A673 (cell line): ENCODE data around the gene SPC24. TPM values are rescaled to one million over a fixed set of nuclear protein-coding genes. Genes with fewer than 3 reads are reported as not detected.

Source experiments
- BruUV-seq: library from RNA; stranded (reverse); fragments of 400-500 nt; replicated peaks from 2 replicates; lab custom pipeline; 2021; lab: Mats Ljungman, UMichigan
- CTCF ChIA-PET: fragments of 300-600 bp; sonication (Branson Sonifier 250); formaldehyde crosslinking; loops from one replicate; lab custom pipeline; 2022; ENCODE audit warnings: antibody characterized with exemption; lab: Charles Lee
- POLR2A ChIA-PET: fragments of 300-600 bp; sonication (Branson Sonifier 250); formaldehyde crosslinking; loops from one replicate; lab custom pipeline; 2022; ENCODE audit warnings: antibody characterized with exemption; ENCODE audit not compliant: low non-redundant PET; lab: Charles Lee
- DNase-seq: peaks from one replicate; pipeline ENCODE4 v3.0.0-alpha.2; 2015; ENCODE audit warnings: low spot score
- H3K27ac ChIP-seq: fragments of 200-600 bp; sonication (generic); 2 replicates; pipeline ENCODE4 v1.5.1; 2016; ENCODE audit warnings: mixed run types, low read depth, mild to moderate bottlenecking, mixed read lengths, antibody characterized with exemption, low read length; ENCODE audit not compliant: poor library complexity, severe bottlenecking
- H3K27me3 ChIP-seq: fragments of 200-600 bp; sonication (generic); replicated peaks from 2 replicates; pipeline ENCODE4 v1.6.1; 2017; ENCODE audit warnings: mixed run types, low read depth, mild to moderate bottlenecking, mixed read lengths, antibody characterized with exemption, low read length; ENCODE audit not compliant: insufficient read depth, poor library complexity
- H3K36me3 ChIP-seq: fragments of 200-600 bp; sonication (generic); 2 replicates; pipeline ENCODE4 v1.6.1; 2016; ENCODE audit warnings: mixed run types, mild to moderate bottlenecking, mixed read lengths, antibody characterized with exemption, low read length; ENCODE audit not compliant: insufficient read depth, poor library complexity, severe bottlenecking
- H3K4me1 ChIP-seq: fragments of 200-600 bp; sonication (generic); 2 replicates; pipeline ENCODE4 v1.6.1; 2017; ENCODE audit warnings: mixed run types, mild to moderate bottlenecking, mixed read lengths, antibody characterized with exemption, low read length; ENCODE audit not compliant: insufficient read depth, poor library complexity, severe bottlenecking
- H3K4me3 ChIP-seq: fragments of 200-600 bp; sonication (generic); 2 replicates; pipeline ENCODE4 v1.5.1; 2016; ENCODE audit warnings: low read depth, mixed run types, mild to moderate bottlenecking, mixed read lengths, low read length; ENCODE audit not compliant: poor library complexity, severe bottlenecking
- H3K9me3 ChIP-seq: fragments of 200-600 bp; sonication (generic); 2 replicates; pipeline ENCODE4 v1.6.1; 2016; ENCODE audit warnings: mixed run types, low read depth, mild to moderate bottlenecking, mixed read lengths, antibody characterized with exemption, low read length; ENCODE audit not compliant: poor library complexity, severe bottlenecking
- EZH2 ChIP-seq: fragments of 200-600 bp; sonication (generic); IDR thresholded peaks from 2 replicates; pipeline ENCODE4 v1.6.1; 2017; ENCODE audit warnings: borderline replicate concordance, low read depth, mild to moderate bottlenecking, mixed read lengths, antibody characterized with exemption, low read length; ENCODE audit not compliant: poor library complexity, severe bottlenecking
- intact Hi-C: fragments of 100-400 bp; cut with micrococcal nuclease; formaldehyde crosslinking; loops from one replicate; pipeline ENCODE4 v1.10.0; 2022; ENCODE audit not compliant: unreplicated experiment
- microRNA-seq: library from miRNA; unstranded; fragments of <30 nt; microRNA quantifications from one replicate; pipeline ENCODE4 v1.2.0, GENCODE V29; 2021
- total RNA-seq: library from RNA; stranded (reverse); gene quantifications from 2 replicates; pipeline ENCODE4 v1.2.3, GENCODE V29; 2021
- TF ChIP-seq, protein P1 (sequence below): fragments of 300-800, 200-600 bp; sonication (generic); conservative IDR thresholded peaks from 2 replicates; pipeline ENCODE4 v1.5.1; 2017; ENCODE audit warnings: low read depth, mild to moderate bottlenecking, antibody characterized with exemption, low read length, moderate library complexity, mixed read lengths

The SPC24 gene
- total RNA-seq, 1 experiment from 2014 or later = 97.6 TPM

DNA sequence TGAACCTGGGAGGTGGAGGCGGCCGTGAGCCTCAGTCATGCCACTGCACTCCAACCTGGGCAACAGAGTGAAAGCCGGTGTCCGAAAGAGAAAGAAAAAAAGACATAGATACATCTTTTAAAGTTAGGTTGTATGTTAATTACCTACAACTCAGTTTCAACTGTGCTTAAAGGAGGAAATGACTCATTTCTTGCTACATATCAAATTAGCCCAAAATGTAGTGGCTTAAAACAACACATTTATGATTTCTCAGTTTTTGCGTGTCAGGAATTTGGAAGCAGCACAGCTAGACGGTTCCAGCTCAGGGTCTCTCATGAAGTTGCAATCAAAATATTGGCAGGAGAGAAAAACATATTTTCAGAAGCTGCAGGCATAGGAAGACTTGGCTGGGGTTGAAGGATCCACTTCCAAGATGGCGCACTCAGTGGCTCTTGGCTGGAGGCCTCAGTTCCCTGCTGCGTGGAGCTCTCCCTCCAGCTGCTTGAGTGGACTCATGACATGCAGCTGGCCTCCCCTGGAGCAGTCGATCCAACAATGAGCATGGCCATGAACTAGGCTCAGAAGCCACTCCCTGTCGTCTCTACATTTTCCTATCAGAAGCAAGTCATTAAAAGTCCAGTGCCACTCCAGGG lies 59.3 kb downstream of the SPC24 start:
- H3K27me3 ChIP-seq = no peaks in the 10 kb centered on the region
- peaks cover 62% of the 10 kb centered on the region for H3K4me1 ChIP-seq
- H3K4me3 ChIP-seq = peak overlapping the region; percentile 11
- TF ChIP-seq, protein P1, sequence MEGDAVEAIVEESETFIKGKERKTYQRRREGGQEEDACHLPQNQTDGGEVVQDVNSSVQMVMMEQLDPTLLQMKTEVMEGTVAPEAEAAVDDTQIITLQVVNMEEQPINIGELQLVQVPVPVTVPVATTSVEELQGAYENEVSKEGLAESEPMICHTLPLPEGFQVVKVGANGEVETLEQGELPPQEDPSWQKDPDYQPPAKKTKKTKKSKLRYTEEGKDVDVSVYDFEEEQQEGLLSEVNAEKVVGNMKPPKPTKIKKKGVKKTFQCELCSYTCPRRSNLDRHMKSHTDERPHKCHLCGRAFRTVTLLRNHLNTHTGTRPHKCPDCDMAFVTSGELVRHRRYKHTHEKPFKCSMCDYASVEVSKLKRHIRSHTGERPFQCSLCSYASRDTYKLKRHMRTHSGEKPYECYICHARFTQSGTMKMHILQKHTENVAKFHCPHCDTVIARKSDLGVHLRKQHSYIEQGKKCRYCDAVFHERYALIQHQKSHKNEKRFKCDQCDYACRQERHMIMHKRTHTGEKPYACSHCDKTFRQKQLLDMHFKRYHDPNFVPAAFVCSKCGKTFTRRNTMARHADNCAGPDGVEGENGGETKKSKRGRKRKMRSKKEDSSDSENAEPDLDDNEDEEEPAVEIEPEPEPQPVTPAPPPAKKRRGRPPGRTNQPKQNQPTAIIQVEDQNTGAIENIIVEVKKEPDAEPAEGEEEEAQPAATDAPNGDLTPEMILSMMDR = no peak
- no peak for TF ChIP-seq EZH2
- CTCF ChIA-PET = no interaction called here
- intact Hi-C loops = loop anchor here (10.0 kb wide), 1 partner anchor 152 kb away; no protein-coding TSS in a partner anchor
- peak overlapping the region; percentile 73 for H3K27ac ChIP-seq
- POLR2A ChIA-PET = no interaction called here
- DNase-seq = peak; percentile 90
- H3K9me3 ChIP-seq = no peaks in the 10 kb centered on the region
- BruUV-seq = no TSS peak
- H3K36me3 ChIP-seq = peaks cover 92% of the 10 kb centered on the region

Small RNAs within 50 kb of the gene (microRNA-seq; reads per million reads assigned to microRNA genes)
- 29.7 reads per million, percentile 49 among the genes with 10 or more reads in this experiment for gene MIR6886

Other genes with a start within 250 kb of the SPC24 start
- 24.5 and 24.6 TPM in 2 replicates for gene YIPF2, start 227.1 kb downstream of the SPC24 start, total RNA-seq
- gene TIMM29, start 227.0 kb downstream of the SPC24 start, total RNA-seq = 30.0 and 32.5 TPM in 2 replicates
- gene SMARCA4, start 194.8 kb downstream of the SPC24 start, total RNA-seq = 307 and 319 TPM in 2 replicates
- 162 and 175 TPM in 2 replicates for gene LDLR, start 66.3 kb downstream of the SPC24 start, total RNA-seq
- 85.8 and 90.9 TPM in 2 replicates for gene KANK2, start 41.8 kb upstream of the SPC24 start, total RNA-seq
- gene ANGPTL8, start 83.8 kb upstream of the SPC24 start, total RNA-seq = not detected in 2 replicates
- 15.6 and 24.5 TPM in 2 replicates for gene DOCK6, start 106.7 kb upstream of the SPC24 start, total RNA-seq
- gene TSPAN16, start 140.4 kb upstream of the SPC24 start, total RNA-seq = not detected in 2 replicates
- gene RAB3D, start 183.9 kb upstream of the SPC24 start, total RNA-seq = 25.4 and 35.5 TPM in 2 replicates
- gene TMEM205, start 190.5 kb upstream of the SPC24 start, total RNA-seq = 94.3 and 100 TPM in 2 replicates
- 7.9 and 11.6 TPM in 2 replicates for gene CCDC159, start 190.7 kb upstream of the SPC24 start, total RNA-seq
- 19.0 and 20.2 TPM in 2 replicates for gene PLPPR2, start 199.7 kb upstream of the SPC24 start, total RNA-seq
- 2.5 and 3.3 TPM in 2 replicates for gene SWSAP1, start 218.9 kb upstream of the SPC24 start, total RNA-seq
- 5.3 and 6.0 TPM in 2 replicates for gene EPOR, start 228.5 kb upstream of the SPC24 start, total RNA-seq